GM21576 (cell line): ENCODE measurements around the gene SLC35E1.
"Not testable (repeated sequence)": the region's sequence is repeated elsewhere in the genome, so short reads cannot be mapped to it uniquely, and the experiment has no call there.

Source experiments
- ATAC-seq: cut with Tn5 transposase; IDR thresholded peaks from one replicate; pipeline ENCODE4 v1.9.1; 2021; ENCODE audit warnings: mild to moderate bottlenecking, moderate library complexity; ENCODE audit not compliant: unreplicated experiment

SLC35E1 gene

DNA sequence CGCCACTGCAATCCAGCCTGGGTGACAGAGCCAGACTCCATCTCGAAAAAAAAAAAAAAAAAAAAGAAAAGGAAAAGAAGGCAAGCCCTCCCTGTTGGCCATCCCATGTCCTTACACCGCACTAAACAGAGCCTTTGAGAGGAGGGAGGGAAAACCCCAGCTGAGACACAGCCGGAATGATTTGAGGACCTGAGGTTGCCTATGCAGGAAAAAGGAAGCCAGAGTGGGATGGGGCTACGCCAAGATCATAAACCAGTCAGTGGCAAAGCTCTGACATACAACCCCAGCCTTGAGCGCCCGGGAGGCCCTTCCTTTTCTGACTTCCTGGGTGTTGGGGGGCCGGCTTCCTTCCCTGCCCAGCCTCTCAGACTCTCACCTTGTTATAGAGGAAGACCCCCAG is 17.4 kb downstream of the SLC35E1 start:
- ATAC-seq = no peak

DNA sequence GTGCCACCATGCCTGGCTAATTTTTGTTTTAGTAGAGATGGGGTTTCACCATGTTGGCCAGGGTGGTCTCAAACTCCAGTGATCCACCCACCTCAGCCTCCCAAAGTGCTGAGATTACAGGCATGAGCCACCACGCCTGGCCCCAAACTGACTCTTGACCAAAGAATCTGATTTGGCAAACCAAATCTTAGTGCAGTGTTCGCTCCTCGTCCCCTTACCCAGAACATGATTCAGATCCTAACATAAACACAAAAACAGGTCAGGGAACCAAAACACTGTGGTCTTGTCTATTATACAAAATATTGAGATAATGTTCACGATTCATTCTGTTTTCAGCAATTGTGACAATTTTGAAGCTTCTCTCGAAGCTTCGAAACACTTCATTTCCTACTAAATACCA is 20.3 kb downstream of the SLC35E1 start:
- ATAC-seq = not testable (repeated sequence)

DNA sequence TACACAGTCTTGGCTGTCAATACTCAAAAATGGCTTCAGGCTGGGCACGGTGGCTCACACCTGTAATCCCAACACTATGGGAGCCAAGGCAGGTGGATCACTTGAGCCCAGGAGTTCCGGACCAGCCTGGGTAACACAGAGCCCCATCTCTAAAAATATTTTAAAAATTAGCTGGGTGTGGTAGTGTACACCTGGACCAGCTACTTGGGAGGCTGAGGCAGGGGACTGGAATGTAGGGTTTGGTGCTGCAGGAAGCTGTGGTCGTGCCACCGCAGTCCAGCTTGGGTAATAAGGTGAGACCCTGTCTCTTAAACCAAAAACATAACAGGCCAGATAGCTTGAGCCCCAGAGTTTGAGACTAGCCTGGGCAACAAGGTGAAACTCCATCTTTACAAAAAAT is 23.3 kb downstream of the SLC35E1 start:
- no peak for ATAC-seq

DNA sequence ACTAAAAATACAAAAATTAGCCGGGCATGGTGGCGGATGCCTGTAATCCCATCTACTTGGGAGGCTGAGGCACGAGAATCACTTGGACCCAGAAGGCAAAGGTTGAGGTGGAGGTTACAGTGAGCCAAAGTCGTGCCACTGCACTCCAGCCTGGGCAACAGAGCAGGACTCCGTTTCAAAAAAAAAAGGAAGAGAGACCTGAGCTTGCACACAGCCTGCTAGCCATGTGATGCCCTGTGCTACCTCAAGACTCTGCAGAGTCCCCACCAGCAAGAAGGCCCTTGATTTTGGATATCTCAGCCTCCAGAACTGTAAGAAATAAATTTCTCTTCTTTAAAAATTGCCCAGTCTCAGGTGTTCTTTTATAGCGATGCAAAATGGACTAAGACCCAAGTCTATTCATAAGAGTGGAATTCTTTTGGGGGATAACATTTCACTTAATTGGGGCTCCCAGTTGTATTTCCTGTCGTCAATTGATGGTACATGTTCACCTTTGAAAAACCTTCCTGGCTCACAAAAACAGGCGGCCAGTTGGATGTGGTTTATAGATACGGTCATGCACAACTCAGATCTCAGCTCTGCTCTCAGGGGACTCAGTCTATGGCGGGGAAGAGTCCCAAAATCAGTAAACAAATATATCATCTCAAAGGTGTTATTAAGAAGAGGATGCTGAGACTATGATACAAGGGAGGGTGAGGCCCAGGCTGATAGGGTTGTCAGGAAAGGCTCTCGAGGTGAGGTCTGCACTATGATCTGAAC is 27.6 kb downstream of the SLC35E1 start:
- no peak for ATAC-seq

DNA sequence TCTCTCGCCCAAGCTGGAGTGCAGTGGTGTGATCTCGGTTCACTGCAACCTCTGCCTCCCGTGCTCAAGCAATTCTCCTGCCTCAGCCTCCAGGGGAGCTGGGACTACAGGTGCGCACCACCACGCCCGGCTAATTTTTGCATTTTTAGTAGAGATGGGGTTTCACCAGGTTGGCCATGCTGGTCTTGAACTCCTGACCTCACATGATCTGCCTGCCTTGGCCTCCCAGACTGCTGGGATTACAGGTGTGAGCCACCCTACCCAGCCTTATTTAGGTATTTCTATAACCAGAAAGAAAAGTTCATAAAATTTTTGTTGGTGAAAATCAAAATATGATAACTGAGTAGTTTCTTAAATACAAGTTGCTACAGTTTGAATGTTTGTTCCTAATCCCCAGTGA is 28.5 kb downstream of the SLC35E1 start:
- not testable (repeated sequence) for ATAC-seq

DNA sequence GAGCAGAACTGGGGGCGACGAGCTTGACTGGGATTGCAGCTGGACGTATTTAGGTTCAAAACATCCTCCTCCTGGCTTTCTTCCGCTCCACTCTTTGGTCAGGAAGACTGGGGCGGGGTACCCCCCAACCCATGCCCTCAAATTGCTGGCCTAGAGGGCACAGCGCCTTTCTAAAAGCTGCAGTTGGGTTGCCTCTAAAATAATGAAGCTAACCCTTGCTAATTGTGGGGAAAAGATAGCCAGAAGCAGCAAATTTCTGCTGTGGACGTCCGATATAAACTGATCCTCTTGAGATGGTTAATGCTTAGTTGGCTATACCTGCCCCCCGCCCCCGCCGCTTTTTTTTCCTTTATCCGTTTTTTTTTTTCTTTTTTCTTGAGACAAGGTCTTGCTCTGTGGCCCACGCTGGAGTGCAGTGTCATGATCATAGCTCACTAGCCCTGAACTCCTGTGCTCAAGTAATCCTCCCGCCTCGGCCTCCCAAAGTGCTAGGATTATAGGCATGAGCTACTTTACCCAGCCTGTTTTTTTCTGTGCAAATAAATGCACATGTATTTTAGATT is 29.2 kb downstream of the SLC35E1 start:
- no peak for ATAC-seq

DNA sequence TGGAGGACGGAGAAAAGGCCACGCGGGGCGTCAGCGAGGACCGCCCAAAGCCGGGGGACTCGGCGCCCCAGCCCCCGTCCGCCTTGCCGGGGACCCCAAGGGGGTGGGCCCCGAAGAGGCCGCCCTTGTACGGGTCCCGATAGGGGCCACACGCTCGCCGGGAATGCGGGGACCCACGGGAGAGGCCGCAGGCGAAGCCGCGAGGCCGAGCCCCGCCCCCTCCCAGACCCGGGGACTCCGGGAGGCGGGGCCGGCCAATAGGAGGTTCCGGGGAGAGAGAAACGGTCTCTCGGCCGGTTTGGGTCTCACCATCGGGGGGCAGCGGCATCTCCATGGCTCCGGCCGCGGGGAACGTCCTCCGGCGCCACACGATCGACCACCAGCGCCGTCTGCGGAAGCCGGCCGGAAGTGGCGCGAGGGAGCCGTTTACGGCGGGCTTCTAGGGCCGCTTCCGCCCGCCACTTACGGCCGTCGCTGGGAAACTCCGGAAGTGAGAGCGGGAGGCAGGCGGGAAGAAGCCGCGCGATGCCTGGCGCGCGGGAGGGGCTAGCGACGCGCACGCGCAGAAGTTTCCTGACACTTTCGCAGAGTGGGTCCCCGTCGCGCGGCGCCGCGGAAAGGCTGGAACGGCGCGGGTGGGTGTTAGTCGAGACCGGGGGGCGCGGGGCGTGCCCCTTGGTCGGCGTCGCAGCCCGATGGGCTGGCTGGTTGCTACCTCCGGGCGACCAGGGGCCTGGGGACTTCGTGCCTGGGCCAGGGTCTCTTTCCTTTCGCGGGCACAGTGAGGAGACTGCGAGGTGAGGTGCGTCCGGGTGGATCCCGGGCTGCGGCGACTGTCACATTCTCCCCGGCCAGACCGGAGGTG is 29.9 kb downstream of the SLC35E1 start, which contains the start of gene CHERP:
TSS of gene CHERP (minus strand) at position 393 of the 865 bp plus-strand sequence. CDS start at position 334, 59 bp downstream.
- ATAC-seq = peak; percentile 57

DNA sequence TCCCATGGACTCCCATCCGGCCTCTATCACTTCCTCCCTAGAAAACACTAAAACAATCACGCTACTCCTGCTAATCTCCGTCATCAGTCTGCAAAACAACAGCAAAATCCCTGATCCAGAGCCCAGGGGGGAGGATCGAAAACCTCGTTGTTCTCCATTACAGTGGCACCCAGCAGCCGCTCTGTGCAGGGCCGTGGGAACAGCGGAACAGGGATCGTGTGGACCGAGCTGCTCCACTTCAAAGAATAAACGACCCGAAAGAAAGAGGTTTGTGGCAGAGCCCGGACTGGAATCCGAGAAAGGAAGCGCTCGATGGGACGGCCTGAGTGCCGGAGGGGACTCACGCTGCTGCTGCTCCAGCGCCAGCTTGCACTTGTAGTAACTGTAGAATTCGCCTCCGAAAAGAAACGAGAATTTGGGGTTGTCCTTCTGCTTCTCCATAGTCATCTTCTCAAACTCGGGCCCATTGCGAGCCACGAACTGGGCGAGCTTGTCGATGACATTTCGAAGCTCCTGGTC is 30.6 kb downstream of the SLC35E1 start:
- peak; percentile 7 for ATAC-seq

DNA sequence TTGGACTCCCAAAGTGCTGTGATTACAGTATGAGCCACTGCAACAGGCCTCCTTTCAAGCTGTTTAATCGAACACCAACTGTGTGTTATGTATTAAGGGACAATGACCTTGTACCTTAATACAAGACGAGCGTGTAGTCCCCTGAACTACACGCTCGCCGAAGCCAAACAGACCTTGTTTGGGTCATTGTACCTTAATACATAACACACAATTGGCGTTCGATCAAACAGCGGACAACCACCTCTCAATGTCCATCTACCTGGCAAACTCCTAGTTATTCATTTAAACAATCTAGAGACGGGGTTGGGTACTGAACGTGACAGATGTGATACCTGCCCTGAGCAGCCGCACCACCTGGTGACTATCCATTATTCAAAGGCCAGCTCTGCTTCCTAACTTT is 31.3 kb downstream of the SLC35E1 start:
- ATAC-seq = no peak

DNA sequence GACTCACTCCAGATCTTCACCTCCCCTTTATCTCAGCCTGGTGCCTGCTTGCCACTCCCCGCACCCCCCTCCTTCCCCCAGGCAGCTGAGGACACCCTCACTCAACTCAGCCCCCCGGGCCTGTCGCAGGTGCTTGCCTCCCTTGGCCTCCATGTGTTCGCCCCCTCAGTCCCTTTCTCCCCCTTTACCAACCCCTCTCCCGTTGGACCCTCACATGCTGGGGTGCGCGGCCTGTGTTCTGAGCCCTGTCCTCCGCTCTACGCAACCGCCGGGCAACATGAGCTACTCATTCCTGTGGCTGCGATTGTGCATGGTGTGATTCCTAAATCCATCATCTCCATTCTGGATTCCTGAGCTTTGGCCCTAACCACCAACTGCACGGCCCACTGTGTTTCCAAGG is 35.1 kb downstream of the SLC35E1 start:
- ATAC-seq = no peak

DNA sequence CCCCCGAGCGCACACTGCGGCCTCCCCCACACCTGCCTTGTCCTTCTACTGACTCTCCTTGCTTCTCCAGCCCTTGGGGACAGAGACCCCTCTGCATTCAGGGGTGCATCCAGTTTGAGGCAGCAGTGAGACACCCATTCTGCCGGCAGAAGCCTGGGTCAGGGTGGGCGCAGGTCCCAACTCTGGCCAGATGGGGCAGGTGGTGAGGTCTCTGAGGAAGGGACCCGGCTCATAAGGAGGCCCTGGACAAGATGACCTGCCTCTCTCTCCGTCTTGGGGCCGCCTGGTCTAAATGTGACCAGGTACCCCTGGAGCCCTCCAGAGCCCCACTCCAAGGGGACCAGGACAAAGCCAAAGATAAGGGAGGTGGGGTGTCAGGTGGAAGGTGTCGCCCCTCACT is 36.1 kb downstream of the SLC35E1 start:
- ATAC-seq = no peak

DNA sequence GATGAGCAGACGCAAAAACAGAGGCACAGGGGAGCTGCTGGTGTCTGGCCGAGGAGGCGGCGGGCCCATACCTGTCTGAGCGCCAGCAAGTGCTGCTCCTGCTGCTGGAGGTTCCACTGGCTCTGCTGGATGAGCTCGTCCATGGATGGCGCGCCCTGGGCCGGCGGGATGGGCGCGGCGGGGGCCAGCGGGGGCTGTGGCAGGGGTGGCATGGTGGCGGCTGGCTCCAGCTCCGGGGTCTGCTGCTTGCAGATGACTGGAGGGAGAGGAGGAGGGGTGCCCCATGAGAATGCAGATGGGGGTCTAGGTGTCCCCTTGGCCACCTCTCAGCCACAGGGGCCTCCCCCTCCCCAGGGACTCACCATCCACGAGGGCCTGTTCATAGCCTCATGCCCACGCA is 36.8 kb downstream of the SLC35E1 start:
- ATAC-seq = no peak

DNA sequence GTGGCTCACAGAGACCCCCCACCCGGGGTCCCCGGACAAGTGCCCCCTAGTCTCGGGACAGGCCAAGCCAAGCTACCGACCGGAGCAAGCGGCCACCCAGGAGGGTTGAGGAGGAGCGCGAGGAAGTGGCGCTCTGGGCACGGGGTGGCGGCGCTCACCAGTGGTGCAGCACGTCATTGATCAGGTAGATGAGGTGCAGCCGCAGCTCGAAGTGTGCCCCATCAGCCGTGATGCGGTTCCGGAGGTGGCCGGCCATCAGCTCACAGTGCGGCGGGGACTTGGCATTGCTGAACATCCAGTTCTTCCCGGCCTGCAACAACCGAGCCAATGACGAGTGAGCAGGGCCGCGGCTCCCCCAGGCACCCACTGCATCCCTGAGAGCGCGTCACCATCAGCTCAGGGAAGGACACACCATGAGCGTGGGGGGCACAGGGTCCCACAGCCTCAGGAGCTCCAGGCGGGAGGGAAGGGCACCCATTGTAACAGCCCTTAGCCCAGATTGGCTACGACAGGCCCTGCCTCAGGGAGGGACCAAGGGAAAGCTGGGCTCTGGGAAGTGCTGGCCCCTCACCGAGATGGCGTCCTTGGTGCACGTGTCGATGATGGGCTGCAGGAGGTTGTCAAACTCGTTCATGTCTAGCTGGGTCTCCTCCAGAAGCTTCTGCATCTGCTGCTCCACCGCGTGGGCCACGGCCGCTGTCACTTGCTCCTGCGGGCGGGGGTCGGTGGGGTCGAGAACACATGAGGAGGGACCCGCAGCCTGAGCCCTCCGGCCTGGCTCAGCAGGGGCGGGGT is 39.6 kb downstream of the SLC35E1 start:
- no peak for ATAC-seq

DNA sequence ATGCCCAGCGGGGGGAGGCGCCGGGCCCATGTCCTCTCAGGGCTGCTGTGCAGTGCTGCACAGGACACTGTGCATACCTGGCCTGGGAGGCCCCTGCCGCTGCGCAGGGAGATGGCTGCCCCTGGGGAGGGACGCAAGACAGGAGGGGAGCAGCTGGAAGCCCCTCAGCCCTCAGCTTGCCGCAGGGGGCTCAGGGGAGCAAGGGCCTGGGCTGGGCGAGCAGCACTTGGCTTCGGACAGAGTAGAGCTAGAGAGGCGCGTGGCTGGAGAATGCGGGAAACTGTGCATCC is 40.9 kb downstream of the SLC35E1 start:
- ATAC-seq = no peak

DNA sequence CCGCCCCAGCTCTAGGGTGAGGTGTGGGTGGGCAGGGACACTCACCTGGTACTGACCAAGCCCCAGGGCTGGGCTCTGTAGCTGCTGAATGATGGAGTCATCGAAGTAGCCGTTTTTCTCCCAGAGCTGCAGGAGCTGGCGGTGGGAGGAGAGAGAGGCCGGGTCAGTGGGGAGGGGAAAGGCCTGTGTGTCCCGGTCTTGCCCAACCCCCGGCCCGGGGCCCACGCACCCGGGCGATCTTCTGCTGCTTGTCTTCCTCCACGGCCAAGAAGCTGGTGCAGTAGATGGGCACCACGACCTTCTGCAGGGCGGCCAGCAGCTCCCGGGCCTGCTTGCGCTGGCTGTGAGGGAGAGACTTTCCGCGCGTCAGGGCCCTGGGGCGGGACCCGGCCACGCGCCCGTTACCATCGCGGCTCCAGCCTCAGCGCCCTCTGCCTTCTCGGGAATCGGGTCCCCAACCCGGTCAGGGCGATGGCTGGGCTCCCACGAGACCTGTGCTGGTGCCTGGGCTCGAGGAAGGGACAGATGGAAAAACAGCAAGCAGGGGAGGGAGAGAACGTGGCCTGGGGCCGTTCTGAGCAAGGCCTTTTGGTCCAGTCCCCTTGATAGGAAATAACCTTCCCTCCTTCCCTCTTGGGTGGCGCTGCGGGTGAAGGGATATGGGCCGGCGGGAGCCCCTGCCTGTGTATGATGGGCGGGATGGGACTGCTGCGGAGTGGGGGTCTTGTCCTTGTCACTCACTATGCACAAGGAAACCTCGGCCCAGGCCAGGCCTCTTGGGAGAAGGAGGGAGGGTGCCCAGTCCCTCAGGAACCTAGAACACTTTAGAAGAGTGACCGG is 41.5 kb downstream of the SLC35E1 start:
- no peak for ATAC-seq

DNA sequence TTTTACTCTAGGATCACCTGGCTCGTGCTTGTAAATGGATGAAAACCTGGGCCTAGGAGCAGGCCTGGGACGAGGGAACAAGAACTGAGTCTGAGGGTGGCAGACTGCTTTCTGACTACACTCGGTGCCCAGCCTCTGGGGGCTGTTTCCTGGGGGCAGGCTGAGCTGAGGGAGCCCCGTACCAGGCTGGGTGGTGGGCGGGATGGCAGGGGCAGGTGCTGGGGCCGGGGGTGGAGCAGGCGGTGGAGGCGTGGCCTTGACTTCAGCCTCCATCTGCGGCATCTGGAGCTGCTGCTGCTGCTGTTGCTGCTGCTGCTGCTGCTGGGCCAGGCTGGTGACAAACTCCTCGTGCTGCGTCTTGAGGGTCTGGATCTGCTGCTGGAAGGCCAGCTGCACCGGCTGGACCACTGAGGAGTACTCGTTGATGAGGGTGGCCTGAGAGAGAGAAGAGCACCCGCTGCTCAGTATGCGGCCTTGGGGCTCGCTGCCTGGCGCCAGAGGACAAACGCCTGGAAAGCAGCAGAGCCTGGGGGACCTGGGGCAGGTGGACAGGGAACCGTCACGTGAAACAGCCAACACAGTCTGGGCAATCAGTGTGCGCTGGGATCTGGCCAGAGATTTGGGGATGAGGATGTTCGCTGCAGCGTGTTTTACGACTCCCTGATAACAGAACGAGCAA is 42.6 kb downstream of the SLC35E1 start:
- ATAC-seq = no peak

DNA sequence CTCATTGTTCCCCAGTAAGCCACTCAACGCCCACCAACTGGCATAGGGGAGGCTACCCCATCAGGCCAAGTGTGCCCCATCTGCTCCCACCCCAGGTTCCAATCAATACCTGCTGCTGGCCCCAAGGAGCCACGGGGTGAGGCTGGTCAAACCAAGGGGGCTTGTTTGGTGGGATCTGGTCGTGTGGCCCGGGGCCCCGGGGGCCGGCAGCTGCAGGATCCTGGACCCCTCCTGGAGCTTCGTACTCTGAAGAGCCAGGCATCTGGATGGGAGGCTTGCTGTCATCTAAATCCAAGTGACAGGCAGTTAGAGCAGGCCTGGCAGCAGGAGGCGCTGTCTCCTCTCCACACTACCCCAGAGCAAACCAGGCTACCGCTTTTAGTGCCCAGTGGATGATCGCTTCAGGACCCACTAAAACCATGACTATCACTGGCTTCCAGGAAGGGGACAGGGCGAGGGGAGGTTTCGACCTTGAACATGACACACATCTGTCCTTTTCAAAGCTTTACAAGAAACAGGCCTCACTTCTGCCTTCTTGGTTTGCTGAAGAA is 44.2 kb downstream of the SLC35E1 start:
- ATAC-seq = no peak

DNA sequence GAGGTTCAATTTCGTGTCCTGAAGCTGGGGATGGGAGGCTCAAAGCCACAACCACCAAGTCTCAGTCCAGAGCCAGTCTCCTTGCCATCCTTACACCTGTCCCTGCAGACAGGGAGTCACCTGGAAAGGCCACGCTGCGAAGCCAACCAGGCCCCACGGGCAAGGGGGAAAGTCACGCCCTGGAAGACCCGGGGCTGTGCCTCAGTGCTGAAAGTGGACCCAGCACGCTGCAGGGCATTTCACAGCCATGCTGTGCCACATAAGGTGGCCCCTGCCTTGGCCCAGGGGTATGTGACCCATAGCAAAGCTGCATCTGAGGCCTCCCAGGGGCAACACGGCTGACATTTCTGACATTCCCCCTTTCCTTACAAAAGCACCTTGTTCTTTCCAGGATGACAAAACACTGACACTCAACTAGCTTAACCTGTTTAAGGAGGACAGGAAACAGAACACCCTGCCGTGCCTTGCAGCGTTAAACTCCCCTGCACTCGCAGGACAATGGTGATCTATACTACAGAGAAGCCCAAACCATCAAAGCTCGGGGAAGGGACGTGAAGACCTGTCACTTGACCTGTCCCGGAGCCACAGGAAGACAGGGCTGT is 44.8 kb downstream of the SLC35E1 start:
- ATAC-seq = no peak
